ENCODE data around the gene PPOX. TPM values are rescaled to one million over a fixed set of nuclear protein-coding genes. Genes with fewer than 3 reads are reported as not detected.
A peak's percentile ranks its signal among the peaks of the same experiment; 100 is the strongest.

PPOX gene
- total RNA-seq, 1 experiment from 2014 or later = 30.3 TPM

DNA sequence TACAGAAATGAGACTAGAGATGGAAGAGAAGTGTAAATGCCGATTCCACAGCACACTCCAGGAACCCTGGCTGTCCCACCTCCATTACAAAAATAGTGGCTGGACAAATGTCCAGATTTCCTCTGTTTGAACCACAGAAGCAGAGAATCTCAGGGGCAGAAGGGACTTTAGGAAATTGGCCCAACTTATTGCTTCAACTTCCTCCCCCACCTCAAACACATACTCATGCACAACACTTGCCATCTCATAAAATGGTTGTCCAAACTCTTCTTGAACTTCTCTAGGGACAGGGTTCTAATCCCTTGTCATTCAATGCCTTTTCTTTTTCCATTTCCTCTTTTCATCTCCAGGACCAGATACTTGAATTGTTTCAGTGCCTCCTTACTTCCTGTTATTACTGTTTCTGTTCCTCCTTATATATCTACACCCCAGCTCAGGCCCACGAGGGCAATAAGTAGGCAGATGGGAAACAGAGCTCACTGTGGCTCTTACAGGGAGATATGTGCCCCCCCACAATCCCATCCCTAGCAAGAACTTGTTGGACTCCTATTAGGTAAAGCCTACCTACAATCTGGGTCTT, 19.6 kb downstream of the PPOX start:
- Mint-ChIP-seq H3K36me3 (ENCODE audit: insufficient read depth, unreplicated experiment) (no peaks in the 10 kb centered on the region), H3K27ac (ENCODE audit: low read depth, unreplicated experiment) (peak overlapping the region; percentile 36), H3K4me1 (ENCODE audit: insufficient read depth, unreplicated experiment) (peaks cover 33% of the 10 kb centered on the region), H3K27me3 (ENCODE audit: insufficient read depth, unreplicated experiment) (no peaks in the 10 kb centered on the region), H3K4me3 (ENCODE audit: unreplicated experiment) (no peak overlapping the region), H3K9me3 (ENCODE audit: unreplicated experiment) (no peaks in the 10 kb centered on the region)
- BruUV-seq (replicated peaks) = no TSS peak
- ChIA-PET POLR2A (interaction anchor here (0.7 to 1.4 kb wide), 2 partner anchors 20 to 40 kb away, joined by 3 to 4 read pairs; partner anchors contain the start of gene PPOX), CTCF (interaction anchor here (0.5 to 1.8 kb wide), 7 partner anchors 13 to 243 kb away, joined by 3 to 10 read pairs (median 3); partner anchors contain the start of genes ADAMTS4 and TOMM40L)
- intact Hi-C loops (cut with micrococcal nuclease) = no loop called here
- no peak for DNase-seq (ENCODE audit: unreplicated experiment)
- TF ChIP-seq, protein P1, sequence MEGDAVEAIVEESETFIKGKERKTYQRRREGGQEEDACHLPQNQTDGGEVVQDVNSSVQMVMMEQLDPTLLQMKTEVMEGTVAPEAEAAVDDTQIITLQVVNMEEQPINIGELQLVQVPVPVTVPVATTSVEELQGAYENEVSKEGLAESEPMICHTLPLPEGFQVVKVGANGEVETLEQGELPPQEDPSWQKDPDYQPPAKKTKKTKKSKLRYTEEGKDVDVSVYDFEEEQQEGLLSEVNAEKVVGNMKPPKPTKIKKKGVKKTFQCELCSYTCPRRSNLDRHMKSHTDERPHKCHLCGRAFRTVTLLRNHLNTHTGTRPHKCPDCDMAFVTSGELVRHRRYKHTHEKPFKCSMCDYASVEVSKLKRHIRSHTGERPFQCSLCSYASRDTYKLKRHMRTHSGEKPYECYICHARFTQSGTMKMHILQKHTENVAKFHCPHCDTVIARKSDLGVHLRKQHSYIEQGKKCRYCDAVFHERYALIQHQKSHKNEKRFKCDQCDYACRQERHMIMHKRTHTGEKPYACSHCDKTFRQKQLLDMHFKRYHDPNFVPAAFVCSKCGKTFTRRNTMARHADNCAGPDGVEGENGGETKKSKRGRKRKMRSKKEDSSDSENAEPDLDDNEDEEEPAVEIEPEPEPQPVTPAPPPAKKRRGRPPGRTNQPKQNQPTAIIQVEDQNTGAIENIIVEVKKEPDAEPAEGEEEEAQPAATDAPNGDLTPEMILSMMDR (IDR thresholded peaks at IDR 0.05; ENCODE audit: unreplicated experiment) = no peak

DNA sequence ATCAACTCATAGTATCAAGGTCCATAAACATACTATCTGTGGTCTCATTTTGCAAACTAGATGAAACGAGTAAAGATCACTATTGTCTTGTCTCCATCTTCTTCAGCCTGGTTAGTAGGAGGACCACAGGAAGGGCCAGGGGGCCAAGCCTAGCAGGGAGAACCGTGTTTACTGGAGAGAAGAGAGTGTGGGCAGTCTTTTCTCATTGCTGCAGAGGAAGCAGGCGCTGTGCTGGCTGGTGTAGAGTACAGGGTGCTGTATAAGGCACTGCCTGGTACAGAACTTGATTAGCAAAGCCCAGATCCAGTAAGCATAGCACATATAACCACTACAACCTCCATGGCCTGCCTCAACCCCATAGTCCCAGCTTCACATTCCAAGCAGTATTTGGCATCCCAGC, 21.1 kb downstream of the PPOX start:
- DNase-seq (ENCODE audit: unreplicated experiment) = no peak
- TF ChIP-seq, protein P1 (IDR thresholded peaks at IDR 0.05; ENCODE audit: unreplicated experiment) = no peak
- no peak overlapping the region for H3K4me3 Mint-ChIP-seq (ENCODE audit: unreplicated experiment)
- no peaks in the 10 kb centered on the region for H3K9me3 Mint-ChIP-seq (ENCODE audit: unreplicated experiment)
- no peaks in the 10 kb centered on the region for H3K36me3 Mint-ChIP-seq (ENCODE audit: insufficient read depth, unreplicated experiment)
- POLR2A ChIA-PET = interaction anchor here (2.2 kb wide), 1 partner anchor 14 kb away, joined by 11 read pairs; the partner anchor contains the start of gene NDUFS2
- intact Hi-C loops (cut with micrococcal nuclease) = no loop called here
- no peak overlapping the region for H3K27ac Mint-ChIP-seq (ENCODE audit: low read depth, unreplicated experiment)
- H3K4me1 Mint-ChIP-seq (ENCODE audit: insufficient read depth, unreplicated experiment) = peaks cover 32% of the 10 kb centered on the region
- CTCF ChIA-PET = interaction anchor here (0.9 to 1.6 kb wide), 4 partner anchors 36 to 195 kb away, joined by 3 to 10 read pairs (median 4); partner anchors contain the start of gene TOMM40L
- no TSS peak for BruUV-seq (replicated peaks)
- no peaks in the 10 kb centered on the region for H3K27me3 Mint-ChIP-seq (ENCODE audit: insufficient read depth, unreplicated experiment)

DNA sequence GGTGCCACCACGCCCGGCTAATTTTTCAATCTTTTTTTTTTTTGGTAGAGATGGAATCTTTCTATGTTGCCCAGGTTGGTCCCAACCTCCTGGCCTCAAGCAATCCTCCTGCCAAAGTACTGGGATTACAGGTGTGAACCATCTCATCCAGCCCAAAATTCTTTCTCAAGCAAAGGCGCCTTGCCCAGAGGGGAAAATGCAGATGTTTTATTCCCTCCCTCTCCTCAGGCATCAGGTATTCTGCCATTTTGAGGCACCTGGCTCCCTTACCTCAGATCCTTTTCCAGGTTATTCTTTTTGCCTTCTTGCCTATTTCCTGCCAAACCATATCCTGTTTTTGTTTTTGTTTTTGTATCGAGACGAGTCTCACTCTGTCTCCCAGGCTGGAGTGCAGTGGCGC, 22.2 kb downstream of the PPOX start:
- CTCF ChIA-PET = interaction anchor here (0.6 to 1.9 kb wide), 3 partner anchors 194 to 1098 kb away, joined by 3 to 6 read pairs (median 5); no protein-coding TSS in a partner anchor
- BruUV-seq (replicated peaks) = no TSS peak

DNA sequence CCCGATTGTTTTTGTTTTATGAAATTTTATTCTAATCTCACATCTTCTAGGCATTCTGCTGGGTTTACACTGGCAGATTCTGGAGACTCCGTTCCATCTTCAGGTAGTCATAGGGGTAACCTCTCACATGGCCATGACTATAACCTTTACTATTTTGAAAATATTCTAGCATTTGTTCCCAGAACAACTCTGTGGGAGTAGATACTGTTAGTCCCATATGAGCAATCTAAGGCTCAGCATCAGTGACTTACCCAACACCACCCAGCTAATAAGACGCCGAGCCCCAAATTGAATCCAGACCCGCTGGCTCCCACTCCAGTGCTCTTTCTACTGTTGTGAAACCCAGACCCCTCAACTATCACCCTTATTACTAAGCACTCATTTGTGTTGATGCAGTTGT, 22.8 kb downstream of the PPOX start:
- intact Hi-C loops (cut with micrococcal nuclease) = no loop called here
- Mint-ChIP-seq H3K9me3 (ENCODE audit: unreplicated experiment) (no peaks in the 10 kb centered on the region), H3K27ac (ENCODE audit: low read depth, unreplicated experiment) (no peak overlapping the region), H3K4me3 (ENCODE audit: unreplicated experiment) (no peak overlapping the region), H3K27me3 (ENCODE audit: insufficient read depth, unreplicated experiment) (no peaks in the 10 kb centered on the region), H3K36me3 (ENCODE audit: insufficient read depth, unreplicated experiment) (no peaks in the 10 kb centered on the region), H3K4me1 (ENCODE audit: insufficient read depth, unreplicated experiment) (peaks cover 28% of the 10 kb centered on the region)
- BruUV-seq (replicated peaks) = no TSS peak
- POLR2A ChIA-PET = interaction anchor here (2.2 kb wide), 1 partner anchor 13 kb away, joined by 11 read pairs; the partner anchor contains the start of gene NDUFS2
- DNase-seq (ENCODE audit: unreplicated experiment) = no peak
- TF ChIP-seq, protein P1 (IDR thresholded peaks at IDR 0.05; ENCODE audit: unreplicated experiment) = no peak
- CTCF ChIA-PET = interaction anchor here (0.6 to 1.9 kb wide), 5 partner anchors 8 to 1098 kb away, joined by 3 to 6 read pairs (median 4); partner anchors contain the start of genes NDUFS2 and TOMM40L

More for the DNA sequence above, 22.2 kb downstream of the PPOX start:
- H3K4me3 Mint-ChIP-seq (ENCODE audit: unreplicated experiment) = no peak overlapping the region
- intact Hi-C loops (cut with micrococcal nuclease) = no loop called here
- TF ChIP-seq, protein P1 (IDR thresholded peaks at IDR 0.05; ENCODE audit: unreplicated experiment) = no peak
- POLR2A ChIA-PET = interaction anchor here (0.6 to 2.2 kb wide), 2 partner anchors 13 to 83 kb away, joined by 3 to 11 read pairs; partner anchors contain the start of gene NDUFS2
- H3K4me1 Mint-ChIP-seq (ENCODE audit: insufficient read depth, unreplicated experiment) = peaks cover 28% of the 10 kb centered on the region
- DNase-seq (ENCODE audit: unreplicated experiment) = no peak
- H3K9me3 Mint-ChIP-seq (ENCODE audit: unreplicated experiment) = no peaks in the 10 kb centered on the region
- no peak overlapping the region for H3K27ac Mint-ChIP-seq (ENCODE audit: low read depth, unreplicated experiment)
- no peaks in the 10 kb centered on the region for H3K36me3 Mint-ChIP-seq (ENCODE audit: insufficient read depth, unreplicated experiment)
- H3K27me3 Mint-ChIP-seq (ENCODE audit: insufficient read depth, unreplicated experiment) = no peaks in the 10 kb centered on the region

All from MCF 10A (cell line).